Parathyroid adenoma (tissue), 2 donors: ENCODE results near the gene NEK9.

Experiments
- H2AFZ ChIP-seq: fragments of 300-600 bp; sonication (generic); one replicate; pipeline ENCODE4 v1.7.0; 2017; ENCODE audit warnings: antibody characterized with exemption, mild to moderate bottlenecking
- H3K27ac ChIP-seq: fragments of 300-600 bp; sonication (generic); one replicate; pipeline ENCODE4 v1.7.0; 2017
- H3K27me3 ChIP-seq: fragments of 300-600 bp; sonication (generic); one replicate; pipeline ENCODE4 v1.7.0; 2017; ENCODE audit warnings: low read length; ENCODE audit not compliant: control insufficient read depth, insufficient read depth
- H3K36me3 ChIP-seq: fragments of 300-600 bp; sonication (generic); one replicate; pipeline ENCODE4 v1.7.0; 2017; ENCODE audit warnings: low read length; ENCODE audit not compliant: control insufficient read depth, insufficient read depth
- H3K4me1 ChIP-seq: fragments of 300-600 bp; sonication (generic); one replicate; pipeline ENCODE4 v1.7.0; 2017; ENCODE audit warnings: control low read depth
- H3K4me2 ChIP-seq: fragments of 300-600 bp; sonication (generic); one replicate; pipeline ENCODE4 v1.7.0; 2017; ENCODE audit warnings: low read length
- H3K4me3 ChIP-seq: fragments of 300-600 bp; sonication (generic); one replicate; pipeline ENCODE4 v1.7.0; 2017; ENCODE audit warnings: low read depth, low read length
- H3K79me2 ChIP-seq: fragments of 300-600 bp; sonication (generic); one replicate; pipeline ENCODE4 v1.7.0; 2017; ENCODE audit warnings: control low read depth
- H3K9ac ChIP-seq: fragments of 300-600 bp; sonication (generic); one replicate; pipeline ENCODE4 v1.7.0; 2017; ENCODE audit warnings: mild to moderate bottlenecking
- H3K9me3 ChIP-seq: fragments of 300-600 bp; sonication (generic); one replicate; pipeline ENCODE4 v1.7.0; 2017; ENCODE audit warnings: low read length; ENCODE audit not compliant: control insufficient read depth
- CTCF ChIP-seq: fragments of 300-600 bp; sonication (generic); IDR thresholded peaks from one replicate; pipeline ENCODE4 v1.7.0; 2017; ENCODE audit warnings: antibody characterized with exemption, mild to moderate bottlenecking
- donor health status: primary hyperparathyroidism.

NEK9 gene

GRCh38 chr14:75109877-75110276 is 17.0 kb downstream of the NEK9 start:
- Histone ChIP-seq H3K4me3 (no peak overlapping the region), H3K9me3 (no peaks in the 10 kb centered on the region), H3K36me3 (no peaks in the 10 kb centered on the region), H3K9ac (no peak overlapping the region), H3K4me2 (no peak overlapping the region), H3K4me1 (no peaks in the 10 kb centered on the region), H3K27me3 (no peaks in the 10 kb centered on the region), H3K79me2 (no peaks in the 10 kb centered on the region), H2AFZ (no peak overlapping the region), H3K27ac (no peak overlapping the region)
- no peak for TF ChIP-seq CTCF

GRCh38 chr14:75107186-75107585 is 19.7 kb downstream of the NEK9 start:
- Histone ChIP-seq H3K4me3 (no peak overlapping the region), H2AFZ (no peak overlapping the region), H3K27me3 (no peaks in the 10 kb centered on the region), H3K27ac (no peak overlapping the region), H3K4me2 (no peak overlapping the region), H3K36me3 (no peaks in the 10 kb centered on the region), H3K79me2 (no peaks in the 10 kb centered on the region), H3K9me3 (no peaks in the 10 kb centered on the region), H3K4me1 (no peaks in the 10 kb centered on the region), H3K9ac (no peak overlapping the region)
- no peak for TF ChIP-seq CTCF

- H3K36me3 ChIP-seq = no peaks in the 10 kb centered on the region
- H3K4me2 ChIP-seq = no peak overlapping the region
- no peak overlapping the region for H2AFZ ChIP-seq
- no peak for TF ChIP-seq CTCF
- no peaks in the 10 kb centered on the region for H3K4me1 ChIP-seq
- H3K9ac ChIP-seq = no peak overlapping the region
- H3K27ac ChIP-seq = no peak overlapping the region
- no peaks in the 10 kb centered on the region for H3K9me3 ChIP-seq
- no peaks in the 10 kb centered on the region for H3K27me3 ChIP-seq
- no peak overlapping the region for H3K4me3 ChIP-seq
- no peaks in the 10 kb centered on the region for H3K79me2 ChIP-seq
Observed at GRCh38 chr14:75101491-75101890, 25.4 kb downstream of the NEK9 start.

- Histone ChIP-seq H3K9ac (no peak overlapping the region), H3K27ac (no peak overlapping the region), H3K36me3 (no peaks in the 10 kb centered on the region), H3K4me3 (no peak overlapping the region), H3K79me2 (peaks cover 2% of the 10 kb centered on the region), H3K27me3 (no peaks in the 10 kb centered on the region), H2AFZ (no peak overlapping the region), H3K4me1 (no peaks in the 10 kb centered on the region), H3K9me3 (no peaks in the 10 kb centered on the region), H3K4me2 (no peak overlapping the region)
- TF ChIP-seq CTCF = no peak
Observed at GRCh38 chr14:75098682-75099081, 28.2 kb downstream of the NEK9 start.

- H3K4me3 ChIP-seq = no peak overlapping the region
- no peak for TF ChIP-seq CTCF
- H3K9ac ChIP-seq = no peak overlapping the region
- H3K4me2 ChIP-seq = no peak overlapping the region
- H3K27me3 ChIP-seq = no peaks in the 10 kb centered on the region
- H3K36me3 ChIP-seq = no peaks in the 10 kb centered on the region
- H3K27ac ChIP-seq = no peak overlapping the region
- H3K79me2 ChIP-seq = peaks cover 2% of the 10 kb centered on the region
- H3K4me1 ChIP-seq = no peaks in the 10 kb centered on the region
- no peak overlapping the region for H2AFZ ChIP-seq
- H3K9me3 ChIP-seq = no peaks in the 10 kb centered on the region
Observed at GRCh38 chr14:75098212-75098611, 28.6 kb downstream of the NEK9 start.
